Measurements from ENCODE around the gene TMEM144. TPM values are rescaled to one million over a fixed set of nuclear protein-coding genes. Genes with fewer than 3 reads are reported as not detected.

The TMEM144 gene
- total RNA-seq, 1 experiment from 2014 or later: 3.4 TPM

GRCh38 chr4:158299459-158300007, 89.2 kb downstream of the TMEM144 start:
- H3K23me2 ChIP-seq (ENCODE audit: insufficient read length, low read depth, low read length, poor library complexity, severe bottlenecking): no peaks in the 10 kb centered on the region
- H3K56ac ChIP-seq (ENCODE audit: insufficient read length, low read depth, low read length): no peak overlapping the region
- no peak overlapping the region for H3T11ph ChIP-seq (ENCODE audit: low read length)
- H2BK5ac ChIP-seq (ENCODE audit: insufficient read length, low read length): no peak overlapping the region
- no peak overlapping the region for H3K27ac Mint-ChIP-seq
- H3K79me1 ChIP-seq (ENCODE audit: insufficient read depth, low read depth, low read length, poor library complexity, severe bottlenecking): no peaks in the 10 kb centered on the region
- H3K18ac ChIP-seq (ENCODE audit: insufficient read length, low read depth, low read length): no peak overlapping the region
- H3K27me3 ChIP-seq (ENCODE audit: insufficient read depth, low read length): no peaks in the 10 kb centered on the region
- peaks cover 0 to 2% of the 10 kb centered on the region in 2 experiments; a peak in 1 of 4 replicates for H3K4me1 Mint-ChIP-seq
- no peak for DNase-seq
- H2AFZ ChIP-seq (ENCODE audit: low read length): no peak overlapping the region
- TF ChIP-seq CTCF (conservative IDR thresholded peaks at IDR 0.05): no peak
- H3K14ac ChIP-seq (ENCODE audit: insufficient read depth, low read length): no peak overlapping the region
- H3K36me3 Mint-ChIP-seq (ENCODE audit: insufficient read depth in 1 of 3, low read depth in 3 of 3): peaks cover 7 to 8% (median 7%) of the 10 kb centered on the region in 3 experiments; a peak in 5 of 7 replicates
- no peak overlapping the region for H4K5ac ChIP-seq (ENCODE audit: insufficient read length, low read depth, low read length)
- peaks cover 8 to 17% of the 10 kb centered on the region in 2 experiments; a peak in 3 of 5 replicates for H3K9me3 Mint-ChIP-seq
- H2BK120ac ChIP-seq (ENCODE audit: low read depth, low read length, poor library complexity, severe bottlenecking): no peak overlapping the region
- H3K4me2 ChIP-seq (ENCODE audit: insufficient read depth, insufficient read length, low read length): no peak overlapping the region
- H3K4me1 ChIP-seq (ENCODE audit: insufficient read depth, low read length): no peaks in the 10 kb centered on the region
- no peak overlapping the region for H3K9ac ChIP-seq (ENCODE audit: extremely low read depth, insufficient read length, low read length)
- no peaks in the 10 kb centered on the region for H3K9me3 ChIP-seq (ENCODE audit: control insufficient read depth, low read depth, low read length)
- no CpG with 5 or more reads among the region's 4 CpGs for WGBS (ENCODE audit: extremely low coverage, insufficient read length, low lambda C conversion rate)
- no peak overlapping the region for H2BK12ac ChIP-seq (ENCODE audit: insufficient read length, low read depth, low read length)
- H3K4me3 Mint-ChIP-seq: no peak overlapping the region
- H2AK5ac ChIP-seq (ENCODE audit: insufficient read length, low read length): no peak overlapping the region
- H3K27me3 Mint-ChIP-seq (ENCODE audit: low read depth): no peaks in the 10 kb centered on the region
- H2BK15ac ChIP-seq (ENCODE audit: low read depth, low read length): no peak overlapping the region
- H3K27ac ChIP-seq (ENCODE audit: insufficient read length, low read depth, low read length): no peak overlapping the region
- H3K23ac ChIP-seq (ENCODE audit: insufficient read length, low read depth, low read length): no peak overlapping the region
- H2BK20ac ChIP-seq (ENCODE audit: low read depth, low read length, poor library complexity, severe bottlenecking): no peak overlapping the region
- no peak overlapping the region for H4K8ac ChIP-seq (replicated peaks; ENCODE audit: insufficient read length, low read depth, low read length)
- no peak overlapping the region for H4K91ac ChIP-seq (ENCODE audit: insufficient read length, low read depth, low read length)
- H3K79me2 ChIP-seq (ENCODE audit: insufficient read depth, low read length): no peaks in the 10 kb centered on the region
- no peak overlapping the region for H3K4ac ChIP-seq (ENCODE audit: low read depth, low read length)
- H4K20me1 ChIP-seq (ENCODE audit: control insufficient read depth, insufficient read depth, insufficient read length): no peaks in the 10 kb centered on the region

Data from H9 (cell line).